Measurements from ENCODE around the gene PSENEN.
"Not testable (repeated sequence)": the region's sequence is repeated elsewhere in the genome, so short reads cannot be mapped to it uniquely, and the experiment has no call there.

Gene PSENEN

GRCh38 chr19:35788205-35788960, 42.9 kb downstream of the PSENEN start:
- DNase-seq (ENCODE audit: low spot score), result no peak

- no peak for DNase-seq (ENCODE audit: low spot score)
Measured at GRCh38 chr19:35789195-35789977, 43.9 kb downstream of the PSENEN start.

- DNase-seq (ENCODE audit: low spot score), result no peak
Measured at GRCh38 chr19:35789978-35790944, 44.8 kb downstream of the PSENEN start.

GRCh38 chr19:35790981-35791813, 45.7 kb downstream of the PSENEN start:
- DNase-seq (ENCODE audit: low spot score), result no peak

GRCh38 chr19:35791814-35792279, 46.4 kb downstream of the PSENEN start:
- DNase-seq (ENCODE audit: low spot score), result no peak

GRCh38 chr19:35792312-35792711, 46.9 kb downstream of the PSENEN start:
- no peak for DNase-seq (ENCODE audit: low spot score)

GRCh38 chr19:35792888-35793287, 47.4 kb downstream of the PSENEN start:
- DNase-seq (ENCODE audit: low spot score), result no peak

GRCh38 chr19:35793381-35794165, 48.1 kb downstream of the PSENEN start:
- no peak for DNase-seq (ENCODE audit: low spot score)

GRCh38 chr19:35795564-35795963, 50.1 kb downstream of the PSENEN start:
- not testable (repeated sequence) for DNase-seq (ENCODE audit: low spot score)

All from hematopoietic multipotent progenitor cell treated with erythropoietin and hydrocortisone succinate and interleukin-3 and kit ligand, for 15 days (in vitro differentiated cells).